Fibroblast of skin of left quadriceps (primary cell): Measurements from ENCODE around the gene CNDP1.
"Not testable (repeated sequence)": the region's sequence is repeated elsewhere in the genome, so short reads cannot be mapped to it uniquely, and the experiment has no call there.

Source experiments
- DNase-seq, 2 experiments: peaks; one replicate each; pipeline ENCODE4 v3.0.0-alpha.2; 2013; ENCODE audit warnings: low read depth in 2 of 2

CNDP1 gene

GRCh38 chr18:74534150-74534969 lies at the start of gene CNDP1:
CNDP1 (plus strand) TSS chr18:74534500; CDS start chr18:74534668, 168 bp downstream.
- DNase-seq, result no peak

GRCh38 chr18:74486119-74486849 lies 48.0 kb upstream of the CNDP1 start:
- DNase-seq, result no peak

GRCh38 chr18:74488354-74488753 lies 45.9 kb upstream of the CNDP1 start:
- no peak for DNase-seq

- no peak for DNase-seq
These were observed 45.4 kb upstream of the CNDP1 start for GRCh38 chr18:74488864-74489263.

- DNase-seq, result peak; percentile 91 to 93
These were observed 44.6 kb upstream of the CNDP1 start for GRCh38 chr18:74489676-74490075.

GRCh38 chr18:74492259-74492658 lies 42.0 kb upstream of the CNDP1 start:
- DNase-seq, result no peak

- DNase-seq, result peak; percentile 20 to 29
These were observed 40.6 kb upstream of the CNDP1 start for GRCh38 chr18:74493689-74494088.

- DNase-seq, result no peak
These were observed 39.8 kb upstream of the CNDP1 start for GRCh38 chr18:74494514-74494913.

GRCh38 chr18:74495581-74496507 lies 38.5 kb upstream of the CNDP1 start, which contains the start of gene CNDP2:
CNDP2 (plus strand) TSS chr18:74496363; CDS start chr18:74499974, 3,611 bp downstream.
- peak; percentile 95 to 96 for DNase-seq

GRCh38 chr18:74496508-74497323 lies 37.6 kb upstream of the CNDP1 start:
- DNase-seq, result no peak

- DNase-seq, result no peak
These were observed 37.0 kb upstream of the CNDP1 start for GRCh38 chr18:74497324-74497676.

GRCh38 chr18:74497778-74498177 lies 36.5 kb upstream of the CNDP1 start:
- peak; percentile 31 to 33 for DNase-seq

- no peak for DNase-seq
These were observed 35.3 kb upstream of the CNDP1 start for GRCh38 chr18:74498712-74499627.

- no peak for DNase-seq
These were observed 34.7 kb upstream of the CNDP1 start for GRCh38 chr18:74499633-74500032.

- DNase-seq, result no peak
These were observed 33.9 kb upstream of the CNDP1 start for GRCh38 chr18:74500372-74500771.

GRCh38 chr18:74500774-74501173 lies 33.5 kb upstream of the CNDP1 start:
- DNase-seq, result not testable (repeated sequence)

- no peak for DNase-seq
These were observed 32.9 kb upstream of the CNDP1 start for GRCh38 chr18:74501386-74501785.

GRCh38 chr18:74503137-74503536 lies 31.2 kb upstream of the CNDP1 start:
- no peak for DNase-seq

GRCh38 chr18:74505776-74506175 lies 28.5 kb upstream of the CNDP1 start:
- no peak for DNase-seq
